ENCODE results near the gene CALHM2.

The CALHM2 gene, protein sequence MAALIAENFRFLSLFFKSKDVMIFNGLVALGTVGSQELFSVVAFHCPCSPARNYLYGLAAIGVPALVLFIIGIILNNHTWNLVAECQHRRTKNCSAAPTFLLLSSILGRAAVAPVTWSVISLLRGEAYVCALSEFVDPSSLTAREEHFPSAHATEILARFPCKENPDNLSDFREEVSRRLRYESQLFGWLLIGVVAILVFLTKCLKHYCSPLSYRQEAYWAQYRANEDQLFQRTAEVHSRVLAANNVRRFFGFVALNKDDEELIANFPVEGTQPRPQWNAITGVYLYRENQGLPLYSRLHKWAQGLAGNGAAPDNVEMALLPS

DNA sequence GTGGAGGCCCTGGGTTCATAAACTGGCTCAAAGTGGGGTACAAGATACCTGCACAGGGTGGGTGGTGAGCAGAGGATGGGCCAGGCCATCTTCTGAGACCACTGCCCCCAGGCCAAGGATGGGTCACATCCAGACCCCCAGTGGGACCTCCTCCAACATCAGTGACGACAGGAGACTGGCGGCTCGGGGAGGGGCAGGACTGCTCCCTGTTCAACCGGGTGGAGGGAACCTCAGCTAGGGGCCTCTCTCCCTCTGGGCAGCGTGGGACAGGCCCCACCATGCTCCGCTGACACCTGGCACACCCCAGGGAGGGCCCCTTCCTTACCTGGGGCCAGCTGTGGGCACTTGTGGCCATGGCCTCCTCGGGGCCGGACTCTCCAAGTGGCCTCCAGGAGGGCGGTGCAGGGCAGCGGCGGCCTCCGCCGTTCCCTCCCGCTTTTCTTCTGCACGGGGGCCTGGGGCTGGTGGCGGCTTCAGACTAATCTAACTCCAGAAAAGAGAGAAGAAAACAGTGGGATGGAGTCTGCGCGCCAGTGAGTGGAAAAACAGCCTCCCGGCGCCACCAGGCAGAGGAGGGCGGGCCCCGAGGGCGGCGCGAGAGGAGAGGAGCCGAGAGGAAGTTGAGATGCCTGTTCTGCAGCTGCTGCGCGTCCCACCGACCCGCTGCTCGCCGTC, at the start of gene CALHM2:
TSS of gene CALHM2 (minus strand) at position 540 of the 675 bp plus-strand sequence. CDS start 2,429 bp downstream, outside the sequence.
- H3K4me3 ChIP-seq (ENCODE audit: low read depth, low read length) = peak within 1 kb of the TSS; percentile 77
- POLR2A ChIA-PET = interaction anchor here (0.6 to 1.2 kb wide), 2 partner anchors 41 to 49 kb away, joined by 3 read pairs; partner anchors contain the start of gene NEURL1
- CTCF ChIA-PET = interaction anchor here (0.6 to 6.8 kb wide), 11 partner anchors 11 to 116 kb away, joined by 3 to 84 read pairs (median 4); no protein-coding TSS in a partner anchor
- no peak for DNase-seq (ENCODE audit: low read depth, low spot score)
- TF ChIP-seq, protein P1, sequence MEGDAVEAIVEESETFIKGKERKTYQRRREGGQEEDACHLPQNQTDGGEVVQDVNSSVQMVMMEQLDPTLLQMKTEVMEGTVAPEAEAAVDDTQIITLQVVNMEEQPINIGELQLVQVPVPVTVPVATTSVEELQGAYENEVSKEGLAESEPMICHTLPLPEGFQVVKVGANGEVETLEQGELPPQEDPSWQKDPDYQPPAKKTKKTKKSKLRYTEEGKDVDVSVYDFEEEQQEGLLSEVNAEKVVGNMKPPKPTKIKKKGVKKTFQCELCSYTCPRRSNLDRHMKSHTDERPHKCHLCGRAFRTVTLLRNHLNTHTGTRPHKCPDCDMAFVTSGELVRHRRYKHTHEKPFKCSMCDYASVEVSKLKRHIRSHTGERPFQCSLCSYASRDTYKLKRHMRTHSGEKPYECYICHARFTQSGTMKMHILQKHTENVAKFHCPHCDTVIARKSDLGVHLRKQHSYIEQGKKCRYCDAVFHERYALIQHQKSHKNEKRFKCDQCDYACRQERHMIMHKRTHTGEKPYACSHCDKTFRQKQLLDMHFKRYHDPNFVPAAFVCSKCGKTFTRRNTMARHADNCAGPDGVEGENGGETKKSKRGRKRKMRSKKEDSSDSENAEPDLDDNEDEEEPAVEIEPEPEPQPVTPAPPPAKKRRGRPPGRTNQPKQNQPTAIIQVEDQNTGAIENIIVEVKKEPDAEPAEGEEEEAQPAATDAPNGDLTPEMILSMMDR (IDR thresholded peaks at IDR 0.05; ENCODE audit: insufficient read depth, low read length, missing control alignments) = no peak

DNA sequence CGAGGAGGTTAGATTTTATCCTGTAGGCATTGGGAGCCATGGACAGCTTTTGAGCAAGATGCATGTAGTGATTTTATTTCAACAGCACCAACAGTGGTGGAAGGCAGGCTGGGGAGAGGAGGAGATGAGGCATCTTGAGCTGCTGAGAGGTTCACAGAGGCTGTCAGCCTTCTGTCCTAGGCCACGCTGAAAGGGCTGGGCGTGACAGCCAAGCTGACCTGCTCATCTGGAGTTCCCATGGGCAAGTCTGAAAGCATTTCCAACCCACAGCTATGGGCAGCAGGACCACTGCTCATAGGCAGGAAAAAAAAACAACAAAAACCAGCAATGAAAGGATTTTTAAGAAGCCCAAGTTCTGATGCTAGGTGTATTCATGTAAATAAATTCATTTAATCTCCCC, 49.0 kb upstream of the CALHM2 start:
- POLR2A ChIA-PET = interaction anchor here (0.6 kb wide), 1 partner anchor 169 kb away, joined by 3 read pairs; no protein-coding TSS in a partner anchor
- CTCF ChIA-PET = interaction anchor here (1.3 to 1.6 kb wide), 2 partner anchors 9 to 20 kb away, joined by 3 to 8 read pairs; no protein-coding TSS in a partner anchor

DNA sequence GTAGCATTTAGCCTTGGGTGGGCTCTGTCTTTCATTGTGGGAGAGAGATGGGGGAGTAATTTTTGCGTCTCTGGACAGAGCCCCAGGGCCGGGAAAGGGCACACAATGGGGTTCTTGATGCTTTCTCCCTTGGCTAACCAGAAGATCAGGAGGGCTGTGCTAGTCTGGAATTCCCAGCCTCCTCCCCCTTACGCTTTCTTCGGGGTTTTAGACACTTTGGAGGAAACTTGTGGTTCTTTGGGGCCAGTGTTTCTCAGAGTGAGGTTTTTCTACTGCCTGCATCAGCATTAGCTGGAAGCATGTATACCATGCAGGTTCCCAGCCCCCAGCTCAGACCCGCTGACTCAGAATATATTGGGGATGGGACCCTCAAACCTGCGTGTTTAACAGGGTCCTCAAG, 48.3 kb upstream of the CALHM2 start:
- ChIA-PET CTCF (interaction anchor here (1.2 to 1.6 kb wide), 3 partner anchors 9 to 42 kb away, joined by 3 to 8 read pairs (median 3); no protein-coding TSS in a partner anchor), POLR2A (no interaction called here)
- TF ChIP-seq, protein P1 (IDR thresholded peaks at IDR 0.05; ENCODE audit: insufficient read depth, low read length, missing control alignments) = no peak
- H3K4me3 ChIP-seq (ENCODE audit: low read depth, low read length) = no peak overlapping the region
- DNase-seq (ENCODE audit: low read depth, low spot score) = no peak

More for the DNA sequence above, 49.0 kb upstream of the CALHM2 start:
- TF ChIP-seq, protein P1 (IDR thresholded peaks at IDR 0.05; ENCODE audit: insufficient read depth, low read length, missing control alignments) = no peak
- DNase-seq (ENCODE audit: low read depth, low spot score) = no peak
- H3K4me3 ChIP-seq (ENCODE audit: low read depth, low read length) = no peak overlapping the region

DNA sequence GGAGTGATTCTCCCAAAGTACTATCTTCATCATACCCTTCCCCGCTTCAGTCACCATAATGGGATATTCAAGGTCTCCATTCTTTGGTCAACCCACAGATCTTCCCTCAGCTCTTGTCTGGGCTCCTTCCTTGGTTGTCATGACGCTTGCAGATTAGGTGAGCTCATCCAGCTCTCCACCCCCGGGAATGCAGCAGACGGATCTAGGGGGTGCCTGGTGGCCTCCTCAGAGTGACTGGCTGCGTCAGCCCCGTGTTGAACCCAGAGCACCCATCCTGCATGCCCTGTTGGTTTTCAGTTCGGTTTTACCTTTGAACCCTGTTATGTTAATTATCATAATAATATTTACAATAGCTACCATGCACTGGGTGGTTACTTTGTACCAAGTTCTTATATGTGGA, 47.7 kb upstream of the CALHM2 start:
- POLR2A ChIA-PET = no interaction called here
- no peak for DNase-seq (ENCODE audit: low read depth, low spot score)
- H3K4me3 ChIP-seq (ENCODE audit: low read depth, low read length) = no peak overlapping the region
- CTCF ChIA-PET = interaction anchor here (1.2 kb wide), 1 partner anchor 43 kb away, joined by 3 read pairs; no protein-coding TSS in a partner anchor
- TF ChIP-seq, protein P1 (IDR thresholded peaks at IDR 0.05; ENCODE audit: insufficient read depth, low read length, missing control alignments) = no peak

DNA sequence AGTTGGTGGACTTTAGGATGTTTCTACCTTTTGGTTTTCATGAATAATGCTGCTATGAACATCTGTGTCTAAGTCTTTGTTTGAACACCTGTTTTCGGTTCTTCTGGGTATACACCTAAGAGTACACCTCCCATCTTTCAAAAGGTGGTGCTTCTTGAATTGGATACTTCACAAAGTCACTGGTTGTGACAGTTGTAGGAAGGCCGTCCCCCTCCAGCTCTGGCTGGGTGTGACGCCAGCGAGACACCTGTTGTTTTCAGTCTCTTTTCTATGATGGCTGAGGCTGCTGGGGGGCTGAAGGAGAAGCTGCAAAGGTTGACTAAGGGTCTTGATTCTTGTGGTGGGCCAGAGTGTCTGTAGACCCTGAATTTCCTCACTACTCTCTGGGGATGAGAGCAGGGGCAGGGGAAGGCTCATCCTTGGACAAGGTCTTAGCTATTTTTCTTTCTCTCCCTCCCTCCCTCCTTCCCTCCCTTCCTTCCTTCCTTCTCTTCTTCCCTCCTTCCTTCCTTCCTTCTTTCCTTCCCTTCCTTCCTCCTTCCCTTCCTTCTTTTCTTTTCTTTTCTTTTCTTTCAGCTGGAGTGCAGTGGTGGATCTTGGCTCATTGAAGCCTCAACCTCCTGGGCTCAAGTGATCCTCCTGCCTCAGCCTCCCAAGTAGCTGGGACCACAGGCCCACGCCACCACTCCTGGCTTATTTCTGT, 46.9 kb upstream of the CALHM2 start:
- TF ChIP-seq, protein P1 (IDR thresholded peaks at IDR 0.05; ENCODE audit: insufficient read depth, low read length, missing control alignments) = no peak
- POLR2A ChIA-PET = no interaction called here
- no peak for DNase-seq (ENCODE audit: low read depth, low spot score)
- no peak overlapping the region for H3K4me3 ChIP-seq (ENCODE audit: low read depth, low read length)
- CTCF ChIA-PET = interaction anchor here (1.2 kb wide), 1 partner anchor 43 kb away, joined by 3 read pairs; no protein-coding TSS in a partner anchor
